Left lobe of liver (tissue), 2 donors: ENCODE results near the gene HDHD2. TPM values are rescaled to one million over a fixed set of nuclear protein-coding genes. Genes with fewer than 3 reads are reported as not detected.

Experiments used
- ATAC-seq: fragments of 200-7000 bp; cut with Tn5 transposase; one replicate; pipeline ENCODE4 v1.9.1; 2020; ENCODE audit warnings: mild to moderate bottlenecking, moderate library complexity
- DNase-seq: peaks from one replicate; pipeline ENCODE4 v3.0.0-alpha.2; 2020; ENCODE audit warnings: low spot score
- total RNA-seq: library from RNA; stranded (reverse); gene quantifications from one replicate; pipeline ENCODE4 v1.2.1, GENCODE V29; 2021
- donor health status: DM: no; HTN: no; CAD: no; lungs with moderate emphysema.
- donor health status: DM: no; HTN: yes; CAD: no.

Gene HDHD2
- total RNA-seq, 1 donor from 2014 or later = 29.7 TPM

GRCh38 chr18:47149457-47150028 is 757 bp downstream of the HDHD2 start:
- DNase-seq = no peak
- ATAC-seq = peak; percentile 3

DNA sequence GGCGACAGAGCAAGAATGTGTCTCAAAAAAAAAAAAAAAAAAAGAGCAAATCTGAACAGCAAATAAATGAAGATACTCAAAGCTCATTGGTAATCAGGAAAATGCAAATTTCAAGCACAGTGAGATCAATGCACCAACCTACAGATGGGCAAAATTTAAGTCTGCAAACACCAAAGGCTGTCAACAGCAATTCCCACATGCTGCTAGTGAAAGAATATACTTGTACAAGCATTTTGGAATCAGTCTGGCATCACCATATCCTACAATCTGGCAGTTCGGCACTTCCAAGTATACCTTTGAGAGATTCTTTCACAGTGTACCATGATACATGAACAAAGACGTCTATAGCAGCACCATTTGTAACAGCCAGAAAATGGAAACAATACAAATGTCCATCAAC is 4.1 kb downstream of the HDHD2 start:
- ATAC-seq (no peak), DNase-seq (no peak)

GRCh38 chr18:47143899-47144485 is 6.3 kb downstream of the HDHD2 start:
- no peak for DNase-seq
- no peak for ATAC-seq

DNA sequence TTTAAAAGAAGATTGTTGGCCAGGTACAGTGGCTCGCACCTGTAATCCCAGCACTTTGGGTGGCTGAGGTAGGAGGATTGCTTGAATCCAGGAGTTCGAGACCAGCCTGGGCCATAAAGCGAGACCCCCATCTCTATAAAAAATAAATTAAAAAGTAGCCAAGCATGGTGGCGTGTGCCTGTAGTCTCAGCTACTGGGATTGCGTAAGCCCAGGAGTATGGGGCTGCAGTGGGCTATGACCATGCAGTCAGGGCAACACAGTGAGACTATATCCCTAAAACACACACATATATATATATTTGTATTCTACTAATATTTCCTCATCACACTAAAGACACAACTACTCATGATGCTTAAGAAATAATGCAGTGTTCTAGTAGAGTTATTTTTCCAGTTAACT is 7.1 kb downstream of the HDHD2 start:
- DNase-seq (no peak), ATAC-seq (no peak)

DNA sequence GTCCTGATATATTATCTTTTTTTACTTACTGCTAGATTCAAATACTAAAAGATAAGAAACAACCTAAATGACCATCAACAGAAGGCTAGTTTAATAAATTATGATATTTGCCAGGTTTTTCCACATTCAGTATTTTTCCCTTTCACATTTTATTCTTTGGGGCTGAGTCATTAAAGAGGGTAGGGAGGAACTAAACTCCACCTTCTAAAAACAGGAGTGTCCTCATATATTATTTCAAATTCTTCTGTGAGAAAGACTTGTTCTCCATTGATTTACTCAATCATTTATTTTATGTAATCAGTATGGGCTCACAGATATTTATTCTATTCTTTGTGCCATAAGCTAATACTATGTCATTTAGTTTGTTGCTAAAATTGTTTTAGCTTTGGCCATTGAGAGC is 9.0 kb downstream of the HDHD2 start:
- ATAC-seq (no peak), DNase-seq (no peak)

DNA sequence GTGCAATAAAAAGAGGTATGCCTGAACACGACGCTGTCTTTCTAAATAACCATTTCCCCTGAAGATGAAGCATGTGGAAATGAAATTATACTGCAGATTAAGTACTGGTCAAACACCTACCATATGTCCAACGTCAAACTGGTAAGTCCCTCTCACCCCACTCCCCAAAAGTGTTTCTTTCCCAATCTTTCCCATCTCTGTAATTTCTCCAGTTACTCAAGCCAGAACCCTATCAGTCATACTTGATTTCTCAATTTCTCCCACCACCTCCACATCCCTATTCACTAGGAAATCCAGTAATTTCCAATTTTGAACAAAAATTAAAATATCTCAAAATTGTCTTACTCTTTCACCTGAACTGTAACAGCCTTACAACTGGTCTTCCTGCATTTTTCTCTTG is 29.2 kb downstream of the HDHD2 start:
- ATAC-seq (no peak), DNase-seq (no peak)

DNA sequence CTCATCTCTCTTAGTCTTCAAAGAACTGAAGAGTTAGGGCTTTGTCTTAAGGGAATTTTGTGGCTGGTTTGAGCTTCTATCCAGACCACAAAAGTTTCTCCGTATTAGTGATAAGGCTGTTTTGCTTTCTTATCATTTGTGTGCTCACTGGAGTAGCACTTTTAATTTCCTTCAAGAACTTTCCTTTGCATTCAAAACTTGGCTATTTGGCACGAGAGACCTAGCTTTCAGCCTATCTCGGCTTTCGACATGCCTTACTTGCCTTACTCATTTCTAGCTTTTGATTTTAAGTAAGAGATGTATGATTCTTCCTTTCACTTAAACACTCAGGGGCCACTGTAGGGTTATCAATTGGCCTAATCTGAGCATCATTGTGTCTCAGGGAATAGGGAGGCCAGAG is 29.9 kb downstream of the HDHD2 start:
- DNase-seq (no peak), ATAC-seq (no peak)

DNA sequence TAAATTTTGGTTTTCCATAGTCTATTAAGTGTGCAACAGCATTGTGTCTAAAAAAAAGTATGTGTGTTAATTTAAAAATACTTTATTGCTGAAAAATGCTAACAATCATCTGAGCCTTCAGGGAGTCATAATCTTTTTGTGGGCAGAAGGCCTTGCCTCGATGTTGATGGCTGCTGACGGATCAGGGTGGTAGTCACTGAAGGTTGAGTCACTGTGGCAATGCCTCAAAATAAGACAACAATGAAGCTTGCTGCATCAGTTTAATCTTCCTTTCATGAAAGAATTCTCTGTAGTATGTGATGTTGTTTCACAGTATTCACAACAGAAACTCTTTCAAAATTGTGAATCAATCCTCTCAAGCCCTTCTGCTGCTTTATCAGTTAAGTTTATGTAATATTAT is 31.3 kb downstream of the HDHD2 start:
- ATAC-seq = no peak
- no peak for DNase-seq

DNA sequence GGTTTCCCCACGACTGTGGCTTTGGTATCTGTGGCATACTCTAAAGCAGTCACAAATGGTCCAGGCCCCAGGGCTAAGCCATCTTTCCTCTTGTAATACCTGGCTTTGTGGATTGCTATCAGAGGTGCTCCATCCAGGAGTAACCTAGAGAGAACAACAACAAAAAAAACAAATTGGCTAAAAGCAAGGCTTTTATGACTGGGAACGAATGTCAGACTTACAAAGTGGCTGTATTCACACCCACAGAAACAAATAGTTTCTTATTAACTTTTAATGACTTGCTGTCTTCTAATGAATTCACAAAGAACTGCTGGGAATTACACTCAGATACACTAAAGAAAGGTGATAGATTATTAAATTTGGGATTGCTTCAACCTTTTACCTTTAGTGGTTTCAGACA is 35.1 kb downstream of the HDHD2 start:
- no peak for ATAC-seq
- DNase-seq = no peak

DNA sequence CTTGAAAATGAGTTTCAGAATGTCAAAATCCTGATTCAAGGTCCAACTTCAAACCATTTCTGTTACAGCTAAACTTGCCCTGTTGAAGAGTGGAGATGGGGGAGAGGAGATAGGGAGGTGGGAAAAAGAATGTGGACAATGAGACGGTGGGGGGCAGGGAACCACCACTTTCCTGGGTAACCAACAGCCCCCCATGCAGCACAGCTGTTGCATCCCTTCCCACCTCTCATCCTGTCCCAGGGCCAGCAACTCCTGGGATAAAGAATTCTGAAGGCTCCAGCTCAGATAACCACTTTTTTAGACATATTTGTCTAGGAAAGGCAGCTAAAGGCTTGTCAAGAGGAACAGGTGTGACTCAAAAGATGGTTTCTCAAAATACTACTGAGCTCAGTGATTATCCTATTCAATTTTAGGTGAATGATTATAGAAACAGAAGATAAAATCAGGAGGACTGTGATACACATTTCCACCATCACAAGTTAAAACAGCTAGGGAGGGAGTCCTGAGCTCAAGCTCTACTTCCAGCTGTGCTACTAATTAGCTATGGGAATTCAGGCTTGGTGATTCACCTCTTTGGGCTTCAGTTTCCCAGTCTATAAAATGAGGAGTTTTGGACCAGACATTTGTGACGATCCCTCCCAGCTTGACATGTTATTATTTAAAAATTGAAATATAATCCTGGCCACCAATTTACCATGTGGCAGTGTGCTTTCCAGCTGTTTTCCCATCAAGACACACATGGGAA is 36.3 kb downstream of the HDHD2 start:
- DNase-seq (no peak), ATAC-seq (no peak)

DNA sequence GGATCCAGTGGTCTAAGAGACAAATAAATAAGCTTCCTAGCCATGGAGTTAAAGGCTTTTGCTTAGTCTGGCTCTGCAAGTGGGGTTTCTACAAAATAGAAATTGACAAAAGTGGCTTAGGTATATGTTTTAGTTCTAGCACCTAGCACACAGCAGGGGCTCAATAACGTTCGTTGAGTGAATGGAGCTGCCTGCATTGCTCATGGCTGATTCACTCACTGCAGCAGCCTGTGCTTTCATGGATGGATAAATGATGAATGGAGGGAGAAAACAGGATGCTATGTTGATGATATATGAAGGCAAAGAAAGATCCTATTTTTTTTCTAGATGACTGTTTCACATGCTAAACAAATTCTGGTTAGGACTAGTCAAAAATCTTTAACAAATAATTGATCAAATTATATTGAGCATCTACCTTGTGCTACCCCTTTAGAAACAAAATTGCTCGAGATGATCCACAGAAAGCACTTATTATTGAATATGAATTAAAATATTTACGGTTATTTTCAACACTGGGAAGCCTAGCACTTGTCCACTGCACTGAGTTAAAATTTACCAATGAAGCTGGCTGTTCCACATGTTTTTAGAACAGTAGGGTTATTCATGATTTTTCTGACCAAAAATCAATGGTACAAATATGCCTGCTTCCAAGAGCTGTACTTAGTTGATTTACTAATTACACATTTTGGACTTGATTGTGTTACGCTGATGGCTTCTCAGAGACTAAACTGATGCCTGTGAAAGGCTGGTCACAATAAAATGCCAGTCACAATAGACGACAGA is 39.6 kb downstream of the HDHD2 start:
- ATAC-seq (no peak), DNase-seq (no peak)

- DNase-seq = no peak
- no peak for ATAC-seq
Measured at GRCh38 chr18:47109720-47110119, 40.6 kb downstream of the HDHD2 start.

- DNase-seq (no peak), ATAC-seq (no peak)
Measured at GRCh38 chr18:47108998-47109405, 41.3 kb downstream of the HDHD2 start.

- ATAC-seq = no peak
Measured at GRCh38 chr18:47108373-47108772, 41.9 kb downstream of the HDHD2 start.

GRCh38 chr18:47100212-47100831 is 50.0 kb downstream of the HDHD2 start:
- peak; percentile 60 for DNase-seq
- peak; percentile 94 for ATAC-seq

More at GRCh38 chr18:47108373-47108772, 41.9 kb downstream of the HDHD2 start:
- DNase-seq = no peak

DNA sequence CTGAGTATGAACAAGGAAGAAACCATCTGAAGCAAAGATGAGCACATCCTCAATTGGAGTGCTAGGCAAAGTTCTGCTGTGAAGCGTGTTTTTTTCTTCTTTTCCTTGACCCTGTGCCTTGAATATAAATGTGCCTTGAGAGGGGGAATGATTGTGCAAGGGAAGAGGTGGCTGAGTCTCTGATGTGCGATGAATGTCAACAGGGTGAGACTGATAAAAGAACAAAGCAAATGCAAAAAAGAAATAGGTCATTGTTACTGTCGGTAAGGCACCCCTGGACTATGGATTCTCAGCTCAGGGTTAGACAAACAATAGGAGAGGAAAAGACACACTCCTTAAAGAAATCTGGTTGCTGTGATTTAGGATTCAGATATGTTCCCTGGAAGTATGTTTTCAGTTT is 54.5 kb downstream of the HDHD2 start:
- no peak for DNase-seq

GRCh38 chr18:47087676-47088075 is 62.6 kb downstream of the HDHD2 start:
- DNase-seq (no peak), ATAC-seq (no peak)

More for the DNA sequence above, 54.5 kb downstream of the HDHD2 start:
- ATAC-seq = no peak

DNA sequence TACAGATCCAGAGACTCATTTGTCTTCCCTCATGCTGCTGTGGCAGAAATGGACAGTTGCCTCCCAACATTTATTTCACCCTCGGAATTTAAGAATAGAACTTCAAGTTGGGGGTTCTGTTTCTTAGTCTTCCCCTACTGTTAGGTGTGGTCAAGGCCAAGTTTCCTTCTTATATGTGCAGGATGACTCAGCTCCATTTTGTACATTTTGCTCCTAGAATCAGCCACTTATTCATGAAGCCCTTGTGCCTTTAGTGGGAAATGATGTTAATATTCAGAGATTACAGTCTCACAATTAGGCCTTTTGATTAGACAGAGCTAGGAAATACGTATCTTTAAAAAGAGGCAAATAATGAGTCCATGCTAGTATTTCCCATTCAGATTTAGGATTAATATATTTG is 68.7 kb downstream of the HDHD2 start:
- ATAC-seq (no peak), DNase-seq (no peak)

DNA sequence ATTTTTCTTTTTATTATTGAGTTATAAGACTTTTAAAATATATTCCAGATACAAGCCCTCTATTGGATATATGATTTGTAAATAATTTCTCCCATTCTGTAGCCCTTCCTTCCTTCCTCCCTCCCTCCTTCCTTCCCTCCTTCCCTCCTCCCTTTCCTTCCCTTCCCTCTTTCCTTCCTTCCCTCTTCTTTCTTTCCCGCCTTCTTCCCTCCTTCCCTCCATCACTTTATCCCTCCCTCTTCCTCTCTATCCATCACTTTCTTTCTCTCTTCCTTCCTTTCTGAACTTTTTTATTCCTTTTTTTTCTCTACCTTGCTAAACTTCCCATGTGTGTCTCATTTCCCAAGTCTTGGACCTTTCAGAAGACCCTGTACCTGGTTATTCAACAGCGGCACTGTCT is 69.4 kb downstream of the HDHD2 start:
- DNase-seq (no peak), ATAC-seq (no peak)

DNA sequence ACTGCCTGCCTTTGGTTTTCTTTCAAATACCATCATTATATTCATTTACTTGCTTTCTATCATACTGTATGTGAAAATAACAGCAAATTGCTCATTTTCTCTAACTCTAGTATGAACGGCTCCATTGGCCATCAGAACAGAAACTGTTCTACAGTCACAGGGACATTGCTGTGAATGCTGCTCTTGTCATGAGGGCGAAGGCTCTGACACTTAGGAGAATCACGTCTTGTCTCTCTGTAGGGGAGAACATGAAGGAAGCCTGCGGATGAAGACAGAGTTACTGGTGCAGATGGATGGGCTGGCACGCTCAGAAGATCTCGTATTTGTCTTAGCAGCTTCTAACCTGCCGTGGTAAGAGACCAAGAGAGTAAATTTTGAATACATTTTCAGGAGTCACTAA is 73.2 kb downstream of the HDHD2 start:
- ATAC-seq = no peak

More for the DNA sequence above, 73.2 kb downstream of the HDHD2 start:
- no peak for DNase-seq
